Measurements from ENCODE around the gene MINDY4B.

- TF ChIP-seq, protein P1, sequence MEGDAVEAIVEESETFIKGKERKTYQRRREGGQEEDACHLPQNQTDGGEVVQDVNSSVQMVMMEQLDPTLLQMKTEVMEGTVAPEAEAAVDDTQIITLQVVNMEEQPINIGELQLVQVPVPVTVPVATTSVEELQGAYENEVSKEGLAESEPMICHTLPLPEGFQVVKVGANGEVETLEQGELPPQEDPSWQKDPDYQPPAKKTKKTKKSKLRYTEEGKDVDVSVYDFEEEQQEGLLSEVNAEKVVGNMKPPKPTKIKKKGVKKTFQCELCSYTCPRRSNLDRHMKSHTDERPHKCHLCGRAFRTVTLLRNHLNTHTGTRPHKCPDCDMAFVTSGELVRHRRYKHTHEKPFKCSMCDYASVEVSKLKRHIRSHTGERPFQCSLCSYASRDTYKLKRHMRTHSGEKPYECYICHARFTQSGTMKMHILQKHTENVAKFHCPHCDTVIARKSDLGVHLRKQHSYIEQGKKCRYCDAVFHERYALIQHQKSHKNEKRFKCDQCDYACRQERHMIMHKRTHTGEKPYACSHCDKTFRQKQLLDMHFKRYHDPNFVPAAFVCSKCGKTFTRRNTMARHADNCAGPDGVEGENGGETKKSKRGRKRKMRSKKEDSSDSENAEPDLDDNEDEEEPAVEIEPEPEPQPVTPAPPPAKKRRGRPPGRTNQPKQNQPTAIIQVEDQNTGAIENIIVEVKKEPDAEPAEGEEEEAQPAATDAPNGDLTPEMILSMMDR (IDR thresholded peaks at IDR 0.05): no peak
- no peak for TF ChIP-seq POLR2A (IDR thresholded peaks at IDR 0.05)
Measured at GRCh38 chr3:150878996-150879575, 26.2 kb downstream of the MINDY4B start.

All from tibial nerve (tissue), 3 donors.